ENCODE results near the gene SSR1. TPM values are rescaled to one million over a fixed set of nuclear protein-coding genes. Genes with fewer than 3 reads are reported as not detected.
"Not testable (repeated sequence)": the region's sequence is repeated elsewhere in the genome, so short reads cannot be mapped to it uniquely, and the experiment has no call there.

Gene SSR1
- total RNA-seq, 1 experiment from 2014 or later, result 318 TPM

DNA sequence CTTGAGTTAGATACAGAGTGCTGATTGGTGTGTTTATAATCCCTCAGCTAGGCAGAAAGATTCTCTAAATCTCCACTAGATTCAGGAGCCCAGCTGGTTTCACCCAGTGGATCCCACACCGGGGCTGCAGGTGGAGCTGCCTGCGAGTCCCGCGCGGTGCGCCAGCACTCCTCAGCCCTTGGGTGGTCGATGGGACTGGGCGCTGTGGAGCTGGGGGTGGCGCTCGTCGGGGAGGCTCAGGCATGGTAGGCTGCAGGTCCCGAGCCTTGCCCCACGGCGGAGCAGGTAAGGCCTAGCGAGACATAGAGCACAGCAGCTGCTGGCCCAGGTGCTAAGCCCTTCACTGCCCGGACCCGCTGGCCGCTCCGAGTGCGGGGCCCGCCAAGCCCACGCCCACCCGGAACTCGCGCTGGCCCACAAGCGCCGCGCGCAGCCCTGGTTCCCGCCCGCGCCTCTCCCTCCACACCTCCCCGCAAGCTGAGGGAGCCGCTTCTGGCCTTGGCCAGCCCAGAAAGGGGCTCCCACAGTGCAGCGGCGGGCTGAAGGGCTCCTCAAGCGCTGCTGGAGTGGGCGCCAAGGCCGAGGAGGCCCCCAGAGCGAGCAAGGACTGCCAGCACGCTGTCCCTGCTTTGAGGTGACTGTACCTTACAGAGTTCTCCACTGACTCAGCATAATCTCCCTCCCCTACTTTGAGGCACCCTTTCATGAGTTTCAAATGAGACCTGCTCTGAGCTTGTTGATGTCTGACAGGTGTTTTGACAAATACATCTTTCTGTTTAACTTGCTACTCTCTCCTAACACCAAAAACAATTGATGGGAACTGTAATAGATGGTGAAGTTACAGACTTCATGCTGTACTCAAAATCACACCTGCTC, 3.9 kb upstream of the SSR1 start:
- intact Hi-C loops (cut with micrococcal nuclease), result no loop called here
- ChIA-PET POLR2A (interaction anchor here (0.6 to 5.7 kb wide), 3 partner anchors 54 to 85 kb away, joined by 3 to 114 read pairs (median 5); partner anchors contain the start of genes CAGE1 and RIOK1), CTCF (interaction anchor here (0.6 kb wide), 1 partner anchor 301 kb away, joined by 3 read pairs; no protein-coding TSS in a partner anchor)
- Mint-ChIP-seq H3K4me3 (ENCODE audit: unreplicated experiment) (no peak overlapping the region), H3K27me3 (ENCODE audit: insufficient read depth, unreplicated experiment) (no peaks in the 10 kb centered on the region), H3K9me3 (ENCODE audit: unreplicated experiment) (no peaks in the 10 kb centered on the region), H3K36me3 (ENCODE audit: insufficient read depth, unreplicated experiment) (peaks cover 7% of the 10 kb centered on the region), H3K4me1 (ENCODE audit: insufficient read depth, unreplicated experiment) (no peaks in the 10 kb centered on the region), H3K27ac (ENCODE audit: low read depth, unreplicated experiment) (no peak overlapping the region)
- TF ChIP-seq, protein P1, sequence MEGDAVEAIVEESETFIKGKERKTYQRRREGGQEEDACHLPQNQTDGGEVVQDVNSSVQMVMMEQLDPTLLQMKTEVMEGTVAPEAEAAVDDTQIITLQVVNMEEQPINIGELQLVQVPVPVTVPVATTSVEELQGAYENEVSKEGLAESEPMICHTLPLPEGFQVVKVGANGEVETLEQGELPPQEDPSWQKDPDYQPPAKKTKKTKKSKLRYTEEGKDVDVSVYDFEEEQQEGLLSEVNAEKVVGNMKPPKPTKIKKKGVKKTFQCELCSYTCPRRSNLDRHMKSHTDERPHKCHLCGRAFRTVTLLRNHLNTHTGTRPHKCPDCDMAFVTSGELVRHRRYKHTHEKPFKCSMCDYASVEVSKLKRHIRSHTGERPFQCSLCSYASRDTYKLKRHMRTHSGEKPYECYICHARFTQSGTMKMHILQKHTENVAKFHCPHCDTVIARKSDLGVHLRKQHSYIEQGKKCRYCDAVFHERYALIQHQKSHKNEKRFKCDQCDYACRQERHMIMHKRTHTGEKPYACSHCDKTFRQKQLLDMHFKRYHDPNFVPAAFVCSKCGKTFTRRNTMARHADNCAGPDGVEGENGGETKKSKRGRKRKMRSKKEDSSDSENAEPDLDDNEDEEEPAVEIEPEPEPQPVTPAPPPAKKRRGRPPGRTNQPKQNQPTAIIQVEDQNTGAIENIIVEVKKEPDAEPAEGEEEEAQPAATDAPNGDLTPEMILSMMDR (IDR thresholded peaks at IDR 0.05; ENCODE audit: unreplicated experiment), result no peak
- no peak for DNase-seq (ENCODE audit: unreplicated experiment)
- BruUV-seq (replicated peaks), result no TSS peak

GRCh38 chr6:7315948-7316365, 3.0 kb upstream of the SSR1 start:
- no TSS peak for BruUV-seq (replicated peaks)
- Mint-ChIP-seq H3K4me3 (ENCODE audit: unreplicated experiment) (no peak overlapping the region), H3K27me3 (ENCODE audit: insufficient read depth, unreplicated experiment) (no peaks in the 10 kb centered on the region), H3K36me3 (ENCODE audit: insufficient read depth, unreplicated experiment) (peaks cover 7% of the 10 kb centered on the region), H3K4me1 (ENCODE audit: insufficient read depth, unreplicated experiment) (no peaks in the 10 kb centered on the region), H3K27ac (ENCODE audit: low read depth, unreplicated experiment) (no peak overlapping the region), H3K9me3 (ENCODE audit: unreplicated experiment) (no peaks in the 10 kb centered on the region)
- no peak for DNase-seq (ENCODE audit: unreplicated experiment)
- TF ChIP-seq, protein P1 (IDR thresholded peaks at IDR 0.05; ENCODE audit: unreplicated experiment), result no peak
- POLR2A ChIA-PET, result interaction anchor here (0.7 to 5.7 kb wide), 2 partner anchors 39 to 75 kb away, joined by 6 to 114 read pairs; partner anchors contain the start of genes CAGE1 and RIOK1
- CTCF ChIA-PET, result interaction anchor here (0.6 kb wide), 1 partner anchor 302 kb away, joined by 3 read pairs; no protein-coding TSS in a partner anchor
- intact Hi-C loops (cut with micrococcal nuclease), result no loop called here

- H3K9me3 Mint-ChIP-seq (ENCODE audit: unreplicated experiment); intact Hi-C loops (cut with micrococcal nuclease); H3K4me1 Mint-ChIP-seq (ENCODE audit: insufficient read depth, unreplicated experiment); H3K27me3 Mint-ChIP-seq (ENCODE audit: insufficient read depth, unreplicated experiment); H3K4me3 Mint-ChIP-seq (ENCODE audit: unreplicated experiment); BruUV-seq (replicated peaks); H3K36me3 Mint-ChIP-seq (ENCODE audit: insufficient read depth, unreplicated experiment); DNase-seq (ENCODE audit: unreplicated experiment); CTCF ChIA-PET; H3K27ac Mint-ChIP-seq (ENCODE audit: low read depth, unreplicated experiment): not testable (repeated sequence)
- POLR2A ChIA-PET, result interaction anchor here (0.6 to 5.7 kb wide), 3 partner anchors 40 to 877 kb away, joined by 3 to 114 read pairs (median 6); partner anchors contain the start of genes CAGE1 and RIOK1
Observed at GRCh38 chr6:7315087-7315947, 2.3 kb upstream of the SSR1 start.

GRCh38 chr6:7314414-7314813, 1.4 kb upstream of the SSR1 start:
- Mint-ChIP-seq H3K4me3 (ENCODE audit: unreplicated experiment) (no peak overlapping the region), H3K27ac (ENCODE audit: low read depth, unreplicated experiment) (no peak overlapping the region), H3K9me3 (ENCODE audit: unreplicated experiment) (no peaks in the 10 kb centered on the region), H3K4me1 (ENCODE audit: insufficient read depth, unreplicated experiment) (peaks cover 4% of the 10 kb centered on the region), H3K27me3 (ENCODE audit: insufficient read depth, unreplicated experiment) (no peaks in the 10 kb centered on the region), H3K36me3 (ENCODE audit: insufficient read depth, unreplicated experiment) (peaks cover 12% of the 10 kb centered on the region)
- CTCF ChIA-PET, result interaction anchor here (0.6 kb wide), 2 partner anchors 17 to 27 kb away, joined by 3 read pairs; no protein-coding TSS in a partner anchor
- POLR2A ChIA-PET, result interaction anchor here (0.6 to 5.7 kb wide), 6 partner anchors 28 to 876 kb away, joined by 3 to 114 read pairs (median 3); partner anchors contain the start of genes CAGE1 and RIOK1
- no peak for DNase-seq (ENCODE audit: unreplicated experiment)
- no TSS peak for BruUV-seq (replicated peaks)
- intact Hi-C loops (cut with micrococcal nuclease), result loop anchor here (5.0 kb wide), 1 partner anchor 228 kb away; the partner anchor contains the start of gene DSP
- TF ChIP-seq, protein P1 (IDR thresholded peaks at IDR 0.05; ENCODE audit: unreplicated experiment), result no peak

Measured in MCF 10A (cell line).